CD14-positive monocyte (primary cell): ENCODE data around the gene LIMK1. TPM values are rescaled to one million over a fixed set of nuclear protein-coding genes. Genes with fewer than 3 reads are reported as not detected.

ENCODE experiments used
- DNase-seq, 3 donors: peaks; one replicate each; pipeline ENCODE4 v3.0.0-alpha.2; 2011 to 2022
- H2AFZ ChIP-seq: 2 replicates; pipeline ENCODE4 v1.6.0; 2012; ENCODE audit warnings: mild to moderate bottlenecking, low read depth, low read length, inconsistent platforms; ENCODE audit not compliant: insufficient read depth, poor library complexity, severe bottlenecking
- H3K27ac ChIP-seq, 2 donors: 1 replicate in 1 of 2; 2 replicates in 1 of 2; pipeline ENCODE4 v1.5.1; 2012 to 2013; ENCODE audit warnings: low read length in 2 of 2, control low read depth in 1 of 2, inconsistent platforms in 1 of 2, low read depth in 1 of 2, mild to moderate bottlenecking in 1 of 2
- H3K27me3 ChIP-seq, 2 donors: one replicate each; pipeline versions ENCODE4 v1.6.0 to v1.6.1; 2011 to 2013; ENCODE audit warnings: low read length in 2 of 2; ENCODE audit not compliant: control insufficient read depth in 2 of 2, insufficient read depth in 2 of 2
- H3K36me3 ChIP-seq, 2 donors: replicated peaks in 1 of 2; 1 replicate in 1 of 2; 2 replicates in 1 of 2; pipeline versions ENCODE4 v1.5.1 to v1.6.1; 2012 to 2013; ENCODE audit warnings: low read length in 2 of 2, control low read depth in 1 of 2, inconsistent platforms in 1 of 2, mild to moderate bottlenecking in 1 of 2; ENCODE audit not compliant: insufficient read depth in 2 of 2, control insufficient read depth in 1 of 2
- H3K4me1 ChIP-seq, 2 donors: 1 replicate in 1 of 2; 2 replicates in 1 of 2; pipeline versions ENCODE4 v1.5.1 to v1.6.1; 2012 to 2013; ENCODE audit warnings: low read length in 2 of 2, control low read depth in 1 of 2, inconsistent platforms in 1 of 2, mild to moderate bottlenecking in 1 of 2, moderate library complexity in 1 of 2; ENCODE audit not compliant: insufficient read depth in 2 of 2, control insufficient read depth in 1 of 2
- H3K4me2 ChIP-seq: replicated peaks from 2 replicates; pipeline ENCODE3; 2012; ENCODE audit warnings: low read length, moderate library complexity, mild to moderate bottlenecking; ENCODE audit not compliant: poor library complexity, severe bottlenecking; ENCODE audit errors: extremely low read depth
- H3K4me3 ChIP-seq, 3 experiments: fragments of 200-600 bp in 1 of 3; sonication (generic) in 1 of 3; replicated peaks in 1 of 3; 1 replicate in 2 of 3; 2 replicates in 1 of 3; pipeline ENCODE4 v1.5.1; 2011 to 2013; ENCODE audit warnings: low read length in 3 of 3, mild to moderate bottlenecking in 3 of 3, control low read depth in 2 of 3, low read depth in 2 of 3, inconsistent platforms in 1 of 3, moderate library complexity in 1 of 3
- H3K79me2 ChIP-seq: 2 replicates; pipeline ENCODE4 v1.6.0; 2012; ENCODE audit warnings: mild to moderate bottlenecking, control low read depth, inconsistent platforms, low read length, moderate library complexity; ENCODE audit not compliant: insufficient read depth
- H3K9ac ChIP-seq: 2 replicates; pipeline ENCODE4 v1.6.0; 2017; ENCODE audit warnings: low read length, mild to moderate bottlenecking; ENCODE audit not compliant: insufficient read depth, poor library complexity, severe bottlenecking
- H3K9me3 ChIP-seq, 2 donors: replicated peaks in 1 of 2; 1 replicate in 1 of 2; 2 replicates in 1 of 2; pipeline versions ENCODE4 v1.5.1 to v1.6.1; 2012 to 2013; ENCODE audit warnings: low read length in 2 of 2, control low read depth in 1 of 2; ENCODE audit not compliant: control insufficient read depth in 1 of 2, insufficient read depth in 1 of 2
- H4K20me1 ChIP-seq: 2 replicates; pipeline ENCODE4 v1.6.0; 2012; ENCODE audit warnings: mild to moderate bottlenecking, low read length, control low read depth, moderate library complexity; ENCODE audit not compliant: insufficient read depth
- H3K27ac Mint-ChIP-seq, 7 donors: one replicate each; pipeline ENCODE4 v1.8.0; 2020; ENCODE audit warnings: mild to moderate bottlenecking in 7 of 7, mixed read lengths in 7 of 7, moderate library complexity in 6 of 7, inconsistent platforms in 2 of 7
- H3K27me3 Mint-ChIP-seq, 3 donors: one replicate each; pipeline ENCODE4 v1.8.0; 2021 to 2022; ENCODE audit warnings: low read depth in 3 of 3, mild to moderate bottlenecking in 3 of 3, mixed read lengths in 3 of 3, moderate library complexity in 3 of 3, inconsistent platforms in 1 of 3
- H3K36me3 Mint-ChIP-seq, 2 donors: one replicate each; pipeline ENCODE4 v1.8.0; 2020; ENCODE audit warnings: mixed read lengths in 2 of 2, inconsistent platforms in 1 of 2, mild to moderate bottlenecking in 1 of 2
- H3K4me1 Mint-ChIP-seq: one replicate; pipeline ENCODE4 v1.8.0; 2020; ENCODE audit warnings: mild to moderate bottlenecking, mixed read lengths
- H3K4me3 Mint-ChIP-seq, 2 donors: one replicate each; pipeline ENCODE4 v1.8.0; 2020; ENCODE audit warnings: mild to moderate bottlenecking in 2 of 2, mixed read lengths in 2 of 2, moderate library complexity in 1 of 2
- H3K9me3 Mint-ChIP-seq, 7 donors: one replicate each; pipeline ENCODE4 v1.8.0; 2020 to 2022; ENCODE audit warnings: mixed read lengths in 7 of 7, mild to moderate bottlenecking in 6 of 7, moderate library complexity in 6 of 7, inconsistent platforms in 2 of 7
- WGBS: methylation state at CpG from one replicate; pipeline ENCODE4 v1.1.5; 2013; ENCODE audit warnings: missing lambda C conversion rate; ENCODE audit not compliant: insufficient coverage; 5-methylcytosine and 5-hydroxymethylcytosine counted together
- intact Hi-C, 2 donors: fragments of 100-400 bp; cut with micrococcal nuclease; formaldehyde crosslinking; loops; one replicate each; pipeline versions ENCODE4 v1.15.0 to v1.15.1; 2023
- polyA plus RNA-seq, 3 donors: library from polyadenylated mRNA; depleted of rRNA in 1 of 3; unstranded in 2 of 3; stranded (reverse) in 1 of 3; fragments of 300-500 nt in 2 of 3; fragments of >200 nt in 1 of 3; fragmentation: Illumina TruSeq in 2 of 3; gene quantifications; 1 replicate in 2 of 3; 2 replicates in 1 of 3; pipeline ENCODE4 v1.2.3, GENCODE V29; 2012 to 2021
- TF ChIP-seq, protein P1 (sequence below): fragments of 200-600 bp; IDR thresholded peaks from one replicate; pipeline ENCODE4 v1.8.0; 2022; ENCODE audit warnings: antibody characterized with exemption, mild to moderate bottlenecking

Gene LIMK1
- polyA plus RNA-seq, 3 donors: 12.6 to 30.2 (median 13.9) TPM

DNA sequence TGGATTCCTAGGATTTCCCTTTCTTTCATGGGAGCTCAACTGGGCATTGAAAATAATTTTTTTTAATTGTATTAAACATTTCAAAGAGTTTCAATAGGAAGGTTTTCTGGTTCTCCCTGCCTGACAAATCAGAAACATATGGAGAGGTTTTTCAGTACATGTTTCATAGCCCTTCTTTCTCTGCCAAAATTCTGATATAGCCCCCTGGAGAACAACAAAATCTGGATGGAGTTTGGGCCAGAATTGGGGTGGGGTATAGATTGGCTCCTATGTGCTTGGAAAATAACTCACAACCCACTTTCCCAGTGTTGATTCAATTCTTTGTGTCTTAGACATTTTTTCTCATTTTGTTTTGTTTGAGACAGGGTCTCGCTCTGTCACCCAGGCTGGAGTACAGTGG, 66.0 kb downstream of the LIMK1 start:
- no peaks in the 10 kb centered on the region for H3K79me2 ChIP-seq
- no peaks in the 10 kb centered on the region for H3K4me1 Mint-ChIP-seq
- no CpG with 5 or more reads among the region's 1 CpG for WGBS
- TF ChIP-seq, protein P1, sequence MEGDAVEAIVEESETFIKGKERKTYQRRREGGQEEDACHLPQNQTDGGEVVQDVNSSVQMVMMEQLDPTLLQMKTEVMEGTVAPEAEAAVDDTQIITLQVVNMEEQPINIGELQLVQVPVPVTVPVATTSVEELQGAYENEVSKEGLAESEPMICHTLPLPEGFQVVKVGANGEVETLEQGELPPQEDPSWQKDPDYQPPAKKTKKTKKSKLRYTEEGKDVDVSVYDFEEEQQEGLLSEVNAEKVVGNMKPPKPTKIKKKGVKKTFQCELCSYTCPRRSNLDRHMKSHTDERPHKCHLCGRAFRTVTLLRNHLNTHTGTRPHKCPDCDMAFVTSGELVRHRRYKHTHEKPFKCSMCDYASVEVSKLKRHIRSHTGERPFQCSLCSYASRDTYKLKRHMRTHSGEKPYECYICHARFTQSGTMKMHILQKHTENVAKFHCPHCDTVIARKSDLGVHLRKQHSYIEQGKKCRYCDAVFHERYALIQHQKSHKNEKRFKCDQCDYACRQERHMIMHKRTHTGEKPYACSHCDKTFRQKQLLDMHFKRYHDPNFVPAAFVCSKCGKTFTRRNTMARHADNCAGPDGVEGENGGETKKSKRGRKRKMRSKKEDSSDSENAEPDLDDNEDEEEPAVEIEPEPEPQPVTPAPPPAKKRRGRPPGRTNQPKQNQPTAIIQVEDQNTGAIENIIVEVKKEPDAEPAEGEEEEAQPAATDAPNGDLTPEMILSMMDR: no peak
- no peaks in the 10 kb centered on the region for H3K36me3 ChIP-seq
- H2AFZ ChIP-seq: no peak overlapping the region
- no peak overlapping the region for H3K9ac ChIP-seq
- no peak overlapping the region for H3K27ac ChIP-seq
- H3K9me3 ChIP-seq: peaks cover 0 to 7% of the 10 kb centered on the region in 2 donors
- intact Hi-C loops: no loop called here
- no peak overlapping the region for H3K27ac Mint-ChIP-seq
- H3K4me1 ChIP-seq: no peaks in the 10 kb centered on the region
- no peaks in the 10 kb centered on the region for H3K27me3 ChIP-seq
- no peak overlapping the region for H3K4me3 ChIP-seq
- H4K20me1 ChIP-seq: no peaks in the 10 kb centered on the region
- no peak for DNase-seq
- peaks cover 5 to 13% (median 6%) of the 10 kb centered on the region in 7 donors for H3K9me3 Mint-ChIP-seq
- no peaks in the 10 kb centered on the region for H3K36me3 Mint-ChIP-seq
- no peak overlapping the region for H3K4me2 ChIP-seq
- no peak overlapping the region for H3K4me3 Mint-ChIP-seq
- H3K27me3 Mint-ChIP-seq: peaks cover 0 to 3% (median 0%) of the 10 kb centered on the region in 3 donors

DNA sequence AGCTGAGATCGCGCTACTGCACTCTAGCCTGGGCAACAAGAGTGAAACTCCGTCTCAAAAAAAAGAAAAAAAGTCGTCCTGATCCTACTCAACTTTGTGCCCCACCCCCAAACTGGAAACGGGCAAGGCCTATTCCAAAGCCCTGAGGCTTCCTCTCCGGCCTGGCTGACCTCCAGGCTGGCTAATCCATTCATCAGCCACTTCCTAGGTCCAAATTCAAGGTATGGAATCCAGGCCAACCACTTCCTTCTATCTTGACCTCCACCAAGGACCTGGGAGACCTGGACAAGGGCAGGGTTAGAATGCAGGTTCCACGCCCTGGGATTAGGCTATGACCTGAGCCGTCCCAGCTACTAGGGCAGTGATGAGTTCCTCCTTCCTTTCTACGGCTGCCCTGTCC, 70.1 kb downstream of the LIMK1 start:
- TF ChIP-seq, protein P1: no peak
- Mint-ChIP-seq H3K36me3 (no peaks in the 10 kb centered on the region), H3K9me3 (peaks cover 0 to 2% (median 0%) of the 10 kb centered on the region in 7 donors), H3K4me1 (no peaks in the 10 kb centered on the region), H3K27me3 (no peaks in the 10 kb centered on the region), H3K27ac (no peak overlapping the region), H3K4me3 (no peak overlapping the region)
- Histone ChIP-seq H3K36me3 (no peaks in the 10 kb centered on the region), H3K4me3 (no peak overlapping the region), H3K9ac (no peak overlapping the region), H3K27ac (no peak overlapping the region), H3K4me1 (no peaks in the 10 kb centered on the region), H4K20me1 (no peaks in the 10 kb centered on the region), H3K4me2 (no peak overlapping the region), H3K79me2 (no peaks in the 10 kb centered on the region), H3K9me3 (no peaks in the 10 kb centered on the region), H2AFZ (no peak overlapping the region), H3K27me3 (no peaks in the 10 kb centered on the region)
- intact Hi-C loops: no loop called here
- no peak for DNase-seq
- WGBS: 95% methylated on average over 6 of the region's 9 CpGs
